GM10248 (cell line): ENCODE data around the gene TAF1A.
A peak's percentile ranks its signal among the peaks of the same experiment; 100 is the strongest.

Source experiments
- CTCF ChIA-PET: fragments of 300-600 bp; sonication (Branson Sonifier 250); formaldehyde crosslinking; extraction: SDS; loops from one replicate; lab custom pipeline; 2021; ENCODE audit warnings: antibody characterized with exemption; lab: Yijun Ruan, JAX
- POLR2A ChIA-PET: fragments of 350-650 bp; sonication (Branson Sonifier 250); formaldehyde crosslinking; extraction: SDS; loops from one replicate; lab custom pipeline; 2020; ENCODE audit warnings: antibody characterized with exemption; lab: Yijun Ruan, JAX
- DNase-seq: peaks from one replicate; pipeline ENCODE4 v3.0.0; 2012; ENCODE audit errors: extremely low spot score
- TF ChIP-seq, protein P1 (sequence below): IDR thresholded peaks from 2 replicates; pipeline ENCODE4 v1.5.1; 2012; ENCODE audit warnings: mild to moderate bottlenecking, low read depth; ENCODE audit errors: extremely low read depth, missing control alignments, control extremely low read depth

TAF1A gene

GRCh38 chr1:222589462-222590302 is at the start of gene TAF1A:
TSS of gene TAF1A (minus strand) at chr1:222589933.
- TF ChIP-seq, protein P1, sequence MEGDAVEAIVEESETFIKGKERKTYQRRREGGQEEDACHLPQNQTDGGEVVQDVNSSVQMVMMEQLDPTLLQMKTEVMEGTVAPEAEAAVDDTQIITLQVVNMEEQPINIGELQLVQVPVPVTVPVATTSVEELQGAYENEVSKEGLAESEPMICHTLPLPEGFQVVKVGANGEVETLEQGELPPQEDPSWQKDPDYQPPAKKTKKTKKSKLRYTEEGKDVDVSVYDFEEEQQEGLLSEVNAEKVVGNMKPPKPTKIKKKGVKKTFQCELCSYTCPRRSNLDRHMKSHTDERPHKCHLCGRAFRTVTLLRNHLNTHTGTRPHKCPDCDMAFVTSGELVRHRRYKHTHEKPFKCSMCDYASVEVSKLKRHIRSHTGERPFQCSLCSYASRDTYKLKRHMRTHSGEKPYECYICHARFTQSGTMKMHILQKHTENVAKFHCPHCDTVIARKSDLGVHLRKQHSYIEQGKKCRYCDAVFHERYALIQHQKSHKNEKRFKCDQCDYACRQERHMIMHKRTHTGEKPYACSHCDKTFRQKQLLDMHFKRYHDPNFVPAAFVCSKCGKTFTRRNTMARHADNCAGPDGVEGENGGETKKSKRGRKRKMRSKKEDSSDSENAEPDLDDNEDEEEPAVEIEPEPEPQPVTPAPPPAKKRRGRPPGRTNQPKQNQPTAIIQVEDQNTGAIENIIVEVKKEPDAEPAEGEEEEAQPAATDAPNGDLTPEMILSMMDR: no peak
- POLR2A ChIA-PET: no interaction called here
- DNase-seq: peak; percentile 88
- CTCF ChIA-PET: interaction anchor here (0.9 to 3.9 kb wide), 6 partner anchors 10 to 124 kb away, joined by 3 to 14 read pairs (median 6); no protein-coding TSS in a partner anchor

DNA sequence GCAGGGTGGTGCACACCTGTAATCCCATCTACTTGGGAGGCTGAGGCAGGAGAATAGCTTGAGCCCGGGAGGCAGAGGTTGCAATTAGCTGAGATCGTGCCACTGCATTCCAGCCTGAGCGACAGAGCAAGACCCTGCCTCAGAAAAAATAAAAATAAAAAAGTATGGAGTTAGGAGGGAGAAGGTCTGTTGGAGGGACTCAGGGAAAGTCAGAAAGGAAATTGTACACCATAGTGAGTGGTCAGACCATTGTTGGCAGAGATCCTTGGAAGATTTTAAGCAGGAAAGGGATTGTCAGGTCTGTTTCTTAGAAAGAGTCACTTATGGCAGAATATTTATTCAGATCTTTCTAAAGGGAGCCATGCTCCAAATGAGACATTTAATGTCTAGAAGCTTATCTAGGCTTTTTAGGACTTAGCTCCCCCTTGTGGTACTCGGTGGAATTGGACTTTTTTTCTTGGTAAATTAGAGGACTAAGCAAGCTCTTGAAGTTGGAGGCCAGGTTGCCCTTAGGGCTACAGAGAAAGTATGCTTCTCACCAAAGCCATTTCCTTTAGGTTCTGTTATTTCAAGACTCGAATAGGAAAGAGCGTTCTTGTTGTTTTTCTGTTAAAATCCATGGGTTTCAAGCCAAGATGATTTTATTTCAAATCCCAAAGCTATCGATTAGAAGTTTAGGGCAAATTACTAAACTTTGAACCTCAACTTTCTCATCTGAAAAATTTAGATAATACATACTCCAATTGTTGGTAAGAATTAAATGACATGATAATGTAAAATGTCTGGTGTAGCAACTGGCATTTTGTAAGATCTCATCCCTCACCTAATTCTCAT is 44.7 kb upstream of the TAF1A start:
- TF ChIP-seq, protein P1: peak; percentile 80
- DNase-seq: peak; percentile 65
- CTCF ChIA-PET: interaction anchor here (0.6 to 5.8 kb wide), 38 partner anchors 10 to 711 kb away, joined by 3 to 90 read pairs (median 4); partner anchors contain the start of genes FAM177B and TAF1A
- POLR2A ChIA-PET: interaction anchor here (0.5 to 1.5 kb wide), 2 partner anchors 10 to 1776 kb away, joined by 3 to 4 read pairs; no protein-coding TSS in a partner anchor

- POLR2A ChIA-PET: no interaction called here
- no peak for DNase-seq
- TF ChIP-seq, protein P1: no peak
- CTCF ChIA-PET: interaction anchor here (1.4 to 5.8 kb wide), 2 partner anchors 10 to 168 kb away, joined by 10 to 90 read pairs; no protein-coding TSS in a partner anchor
Observed at GRCh38 chr1:222632749-222633148, 43.0 kb upstream of the TAF1A start.

- ChIA-PET POLR2A (no interaction called here), CTCF (interaction anchor here (1.4 to 5.8 kb wide), 2 partner anchors 9 to 166 kb away, joined by 10 to 90 read pairs; no protein-coding TSS in a partner anchor)
- no peak for DNase-seq
- TF ChIP-seq, protein P1: no peak
Observed at GRCh38 chr1:222631611-222632208, 42.0 kb upstream of the TAF1A start.

DNA sequence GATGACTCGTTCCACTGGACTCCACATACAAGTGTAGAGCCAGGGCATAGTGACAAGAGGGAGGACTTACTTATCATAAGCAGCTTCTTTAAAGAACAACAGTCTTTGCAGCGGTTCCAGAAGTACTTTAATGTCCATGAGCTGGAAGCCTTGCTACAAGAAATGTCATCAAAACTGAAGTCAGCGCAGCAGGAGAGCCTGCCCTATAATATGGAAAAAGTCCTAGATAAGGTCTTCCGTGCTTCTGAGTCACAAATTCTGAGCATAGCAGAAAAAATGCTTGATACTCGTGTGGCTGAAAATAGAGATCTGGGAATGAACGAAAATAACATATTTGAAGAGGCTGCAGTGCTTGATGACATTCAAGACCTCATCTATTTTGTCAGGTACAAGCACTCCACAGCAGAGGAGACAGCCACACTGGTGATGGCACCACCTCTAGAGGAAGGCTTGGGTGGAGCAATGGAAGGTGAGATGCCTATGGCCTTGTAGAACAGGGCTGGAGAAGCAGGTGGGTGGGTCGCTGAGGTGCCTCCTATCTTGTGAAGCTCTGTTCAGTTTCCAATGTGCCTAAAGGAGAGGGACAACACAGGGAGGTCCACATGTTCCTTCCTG is 40.3 kb upstream of the TAF1A start:
- TF ChIP-seq, protein P1: no peak
- DNase-seq: no peak
- ChIA-PET POLR2A (no interaction called here), CTCF (no interaction called here)

- POLR2A ChIA-PET: no interaction called here
- TF ChIP-seq, protein P1: no peak
- CTCF ChIA-PET: interaction anchor here (1.2 to 8.7 kb wide), 2 partner anchors 7 to 162 kb away, joined by 3 to 90 read pairs; no protein-coding TSS in a partner anchor
- no peak for DNase-seq
Observed at GRCh38 chr1:222627232-222627631, 37.5 kb upstream of the TAF1A start.
